Measurements from ENCODE around the gene TAC4.

DNA sequence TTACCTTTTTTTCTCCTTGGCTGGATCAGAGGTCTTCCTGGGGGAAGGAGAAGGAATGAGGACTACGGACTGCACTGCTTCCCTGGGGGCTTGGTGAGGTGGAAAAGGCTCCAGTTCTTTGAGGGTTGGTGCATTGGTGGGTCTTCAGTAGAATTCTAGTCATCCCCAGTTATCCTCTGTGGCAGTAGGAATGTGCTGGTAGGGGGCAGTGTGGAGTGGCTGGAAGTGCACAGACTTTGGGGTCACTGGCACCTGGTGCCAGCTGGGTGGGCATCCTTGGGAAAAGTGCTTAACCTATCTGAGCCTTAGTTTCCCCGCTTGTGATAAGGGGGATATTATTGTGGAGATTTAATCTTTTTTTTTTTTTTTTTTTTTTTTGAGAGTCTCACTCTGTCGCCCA, 6.3 kb downstream of the TAC4 start:
- TF ChIP-seq, protein P1, sequence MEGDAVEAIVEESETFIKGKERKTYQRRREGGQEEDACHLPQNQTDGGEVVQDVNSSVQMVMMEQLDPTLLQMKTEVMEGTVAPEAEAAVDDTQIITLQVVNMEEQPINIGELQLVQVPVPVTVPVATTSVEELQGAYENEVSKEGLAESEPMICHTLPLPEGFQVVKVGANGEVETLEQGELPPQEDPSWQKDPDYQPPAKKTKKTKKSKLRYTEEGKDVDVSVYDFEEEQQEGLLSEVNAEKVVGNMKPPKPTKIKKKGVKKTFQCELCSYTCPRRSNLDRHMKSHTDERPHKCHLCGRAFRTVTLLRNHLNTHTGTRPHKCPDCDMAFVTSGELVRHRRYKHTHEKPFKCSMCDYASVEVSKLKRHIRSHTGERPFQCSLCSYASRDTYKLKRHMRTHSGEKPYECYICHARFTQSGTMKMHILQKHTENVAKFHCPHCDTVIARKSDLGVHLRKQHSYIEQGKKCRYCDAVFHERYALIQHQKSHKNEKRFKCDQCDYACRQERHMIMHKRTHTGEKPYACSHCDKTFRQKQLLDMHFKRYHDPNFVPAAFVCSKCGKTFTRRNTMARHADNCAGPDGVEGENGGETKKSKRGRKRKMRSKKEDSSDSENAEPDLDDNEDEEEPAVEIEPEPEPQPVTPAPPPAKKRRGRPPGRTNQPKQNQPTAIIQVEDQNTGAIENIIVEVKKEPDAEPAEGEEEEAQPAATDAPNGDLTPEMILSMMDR (optimal IDR thresholded peaks at IDR 0.05 in 1 of 3, IDR thresholded peaks at IDR 0.05 in 1 of 3, conservative IDR thresholded peaks at IDR 0.05 in 1 of 3; ENCODE audit: extremely low read depth in 1 of 3, insufficient read depth in 2 of 3, low read length in 3 of 3) = peak; percentile 9 to 23 (median 16)
- no peak for TF ChIP-seq EZH2 (IDR thresholded peaks at IDR 0.05; ENCODE audit: low read length)
